OCI-LY7 (cell line): ENCODE measurements around the gene BCL2L13. TPM values are rescaled to one million over a fixed set of nuclear protein-coding genes. Genes with fewer than 3 reads are reported as not detected.

Experiments used
- BruUV-seq: library from RNA; stranded (reverse); fragments of 400-500 nt; replicated peaks from 2 replicates; lab custom pipeline; 2021; lab: Mats Ljungman, UMichigan
- CTCF ChIA-PET: fragments of 300-600 bp; sonication (Branson Sonifier 250); formaldehyde crosslinking; loops from one replicate; lab custom pipeline; 2022; ENCODE audit warnings: antibody characterized with exemption; ENCODE audit not compliant: unreplicated experiment; lab: Charles Lee
- POLR2A ChIA-PET: fragments of 300-600 bp; sonication (Branson Sonifier 250); formaldehyde crosslinking; loops from one replicate; lab custom pipeline; 2022; ENCODE audit warnings: antibody characterized with exemption; lab: Charles Lee
- DNase-seq: peaks from one replicate; pipeline ENCODE4 v3.0.0-alpha.2; 2015; ENCODE audit warnings: low spot score
- H2AFZ ChIP-seq: fragments of 200-600 bp; sonication (generic), shearing (Covaris generic); 2 replicates; pipeline ENCODE4 v1.6.1; 2014; ENCODE audit warnings: mild to moderate bottlenecking, antibody characterized with exemption, low read length, moderate library complexity
- H3K27ac ChIP-seq: fragments of 200-600 bp; sonication (generic); 2 replicates; pipeline ENCODE4 v1.5.1; 2014; ENCODE audit warnings: mixed run types, low read depth, mild to moderate bottlenecking, moderate library complexity, low read length, inconsistent platforms; ENCODE audit not compliant: poor library complexity, severe bottlenecking
- H3K36me3 ChIP-seq: fragments of 200-600 bp; sonication (generic); 2 replicates; pipeline ENCODE4 v1.6.1; 2014; ENCODE audit warnings: mild to moderate bottlenecking, antibody characterized with exemption, low read length, moderate library complexity, mixed read lengths; ENCODE audit not compliant: insufficient read depth
- H3K4me1 ChIP-seq: fragments of 200-600 bp; sonication (generic); 2 replicates; pipeline ENCODE4 v1.5.1; 2014; ENCODE audit warnings: mild to moderate bottlenecking, low read length; ENCODE audit not compliant: insufficient read depth, poor library complexity, severe bottlenecking
- H3K4me2 ChIP-seq: fragments of 200-600 bp; sonication (generic); 2 replicates; pipeline ENCODE4 v1.6.1; 2014; ENCODE audit warnings: mild to moderate bottlenecking, low read length
- H3K4me3 ChIP-seq: fragments of 200-600 bp; sonication (generic); 2 replicates; pipeline ENCODE4 v1.5.1; 2014; ENCODE audit warnings: mild to moderate bottlenecking, low read depth, low read length; ENCODE audit not compliant: poor library complexity, severe bottlenecking
- H3K79me2 ChIP-seq: fragments of 200-600 bp; sonication (generic); 2 replicates; pipeline ENCODE4 v1.6.1; 2016; ENCODE audit warnings: low read depth, mild to moderate bottlenecking, low read length, moderate library complexity, mixed read lengths; ENCODE audit not compliant: insufficient read depth
- H3K9me2 ChIP-seq: fragments of 200-600 bp; sonication (generic); 2 replicates; pipeline ENCODE4 v1.6.1; 2016; ENCODE audit warnings: mild to moderate bottlenecking, low read length, mixed read lengths; ENCODE audit not compliant: insufficient read depth
- H3K9me3 ChIP-seq: fragments of 200-600 bp; sonication (generic); 2 replicates; pipeline ENCODE4 v1.6.1; 2014; ENCODE audit warnings: mild to moderate bottlenecking, mixed run types, low read length, mixed read lengths
- H4K20me1 ChIP-seq: fragments of 200-600 bp; sonication (generic); 2 replicates; pipeline ENCODE4 v1.6.1; 2014; ENCODE audit warnings: mild to moderate bottlenecking, antibody characterized with exemption, low read length, moderate library complexity, mixed read lengths; ENCODE audit not compliant: insufficient read depth
- CTCF ChIP-seq: fragments of 200-600 bp; sonication (generic); conservative IDR thresholded peaks from 2 replicates; pipeline ENCODE4 v1.5.1; 2014; ENCODE audit warnings: mild to moderate bottlenecking, antibody characterized with exemption, low read length, moderate library complexity, mixed read lengths
- EZH2phosphoT487 ChIP-seq: fragments of 200-600 bp; sonication (generic); IDR thresholded peaks from 2 replicates; pipeline ENCODE4 v1.6.1; 2018; ENCODE audit warnings: low read depth, borderline replicate concordance, mild to moderate bottlenecking, mixed run types, antibody characterized with exemption, low read length, moderate library complexity, mixed read lengths
- intact Hi-C: fragments of 100-400 bp; cut with micrococcal nuclease; formaldehyde crosslinking; loops from one replicate; pipeline ENCODE4 v1.10.0; 2022; ENCODE audit not compliant: unreplicated experiment
- total RNA-seq, 2 experiments: library from RNA; depleted of rRNA in 1 of 2; stranded (reverse); fragments of >200 nt in 1 of 2; shearing (Covaris generic) in 1 of 2; gene quantifications; 2 replicates each; pipeline ENCODE4 v1.2.3, GENCODE V29; 2014 to 2022

The BCL2L13 gene
- total RNA-seq, 2 experiments from 2014 or later: 25.2 to 38.3 TPM

GRCh38 chr22:17739196-17739975, 100.8 kb downstream of the BCL2L13 start:
- ChIA-PET CTCF (no interaction called here), POLR2A (no interaction called here)
- H3K9me3 ChIP-seq: no peaks in the 10 kb centered on the region
- intact Hi-C loops: no loop called here
- TF ChIP-seq CTCF (no peak), EZH2phosphoT487 (no peak)
- no peak overlapping the region for H3K27ac ChIP-seq
- H2AFZ ChIP-seq: no peak overlapping the region
- BruUV-seq: no TSS peak
- no peaks in the 10 kb centered on the region for H4K20me1 ChIP-seq
- H3K79me2 ChIP-seq: no peaks in the 10 kb centered on the region
- H3K36me3 ChIP-seq: peaks cover 52% of the 10 kb centered on the region
- H3K4me3 ChIP-seq: no peak overlapping the region
- H3K4me2 ChIP-seq: no peak overlapping the region
- H3K9me2 ChIP-seq: no peaks in the 10 kb centered on the region
- DNase-seq: no peak
- peaks cover 4% of the 10 kb centered on the region for H3K4me1 ChIP-seq

- H3K4me3 ChIP-seq: no peak overlapping the region
These were observed 103.4 kb downstream of the BCL2L13 start for GRCh38 chr22:17741866-17742526.

More at GRCh38 chr22:17741866-17742526, 103.4 kb downstream of the BCL2L13 start:
- no peak for TF ChIP-seq CTCF
- no peak for TF ChIP-seq EZH2phosphoT487
- Histone ChIP-seq H3K4me2 (no peak overlapping the region), H3K36me3 (peaks cover 30% of the 10 kb centered on the region), H3K4me1 (peaks cover 15% of the 10 kb centered on the region), H3K9me3 (no peaks in the 10 kb centered on the region), H4K20me1 (no peaks in the 10 kb centered on the region), H3K9me2 (no peaks in the 10 kb centered on the region), H3K79me2 (no peaks in the 10 kb centered on the region), H3K27ac (no peak overlapping the region), H2AFZ (no peak overlapping the region)
- DNase-seq: no peak
- intact Hi-C loops: loop anchor here (1.0 kb wide), 6 partner anchors 30 to 334 kb away; no protein-coding TSS in a partner anchor
- BruUV-seq: no TSS peak
- ChIA-PET CTCF (interaction anchor here (0.5 to 0.6 kb wide), 2 partner anchors 43 to 58 kb away, joined by 3 read pairs; no protein-coding TSS in a partner anchor), POLR2A (interaction anchor here (0.6 to 0.9 kb wide), 3 partner anchors 16 to 525 kb away, joined by 3 to 7 read pairs (median 6); no protein-coding TSS in a partner anchor)
